ENCODE results near the gene SLC25A33.

GRCh38 chr1:9549955-9550546 is 10.8 kb downstream of the SLC25A33 start:
- TF ChIP-seq RAD21 (conservative IDR thresholded peaks at IDR 0.05 in 1 of 2, IDR thresholded peaks at IDR 0.05 in 1 of 2) = no peak
- TF ChIP-seq GATA3 (IDR thresholded peaks at IDR 0.05; ENCODE audit: borderline replicate concordance) = no peak
- TF ChIP-seq CTCF (IDR thresholded peaks at IDR 0.05) = no peak
- TF ChIP-seq, protein P1, sequence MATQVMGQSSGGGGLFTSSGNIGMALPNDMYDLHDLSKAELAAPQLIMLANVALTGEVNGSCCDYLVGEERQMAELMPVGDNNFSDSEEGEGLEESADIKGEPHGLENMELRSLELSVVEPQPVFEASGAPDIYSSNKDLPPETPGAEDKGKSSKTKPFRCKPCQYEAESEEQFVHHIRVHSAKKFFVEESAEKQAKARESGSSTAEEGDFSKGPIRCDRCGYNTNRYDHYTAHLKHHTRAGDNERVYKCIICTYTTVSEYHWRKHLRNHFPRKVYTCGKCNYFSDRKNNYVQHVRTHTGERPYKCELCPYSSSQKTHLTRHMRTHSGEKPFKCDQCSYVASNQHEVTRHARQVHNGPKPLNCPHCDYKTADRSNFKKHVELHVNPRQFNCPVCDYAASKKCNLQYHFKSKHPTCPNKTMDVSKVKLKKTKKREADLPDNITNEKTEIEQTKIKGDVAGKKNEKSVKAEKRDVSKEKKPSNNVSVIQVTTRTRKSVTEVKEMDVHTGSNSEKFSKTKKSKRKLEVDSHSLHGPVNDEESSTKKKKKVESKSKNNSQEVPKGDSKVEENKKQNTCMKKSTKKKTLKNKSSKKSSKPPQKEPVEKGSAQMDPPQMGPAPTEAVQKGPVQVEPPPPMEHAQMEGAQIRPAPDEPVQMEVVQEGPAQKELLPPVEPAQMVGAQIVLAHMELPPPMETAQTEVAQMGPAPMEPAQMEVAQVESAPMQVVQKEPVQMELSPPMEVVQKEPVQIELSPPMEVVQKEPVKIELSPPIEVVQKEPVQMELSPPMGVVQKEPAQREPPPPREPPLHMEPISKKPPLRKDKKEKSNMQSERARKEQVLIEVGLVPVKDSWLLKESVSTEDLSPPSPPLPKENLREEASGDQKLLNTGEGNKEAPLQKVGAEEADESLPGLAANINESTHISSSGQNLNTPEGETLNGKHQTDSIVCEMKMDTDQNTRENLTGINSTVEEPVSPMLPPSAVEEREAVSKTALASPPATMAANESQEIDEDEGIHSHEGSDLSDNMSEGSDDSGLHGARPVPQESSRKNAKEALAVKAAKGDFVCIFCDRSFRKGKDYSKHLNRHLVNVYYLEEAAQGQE (IDR thresholded peaks at IDR 0.05) = no peak
- TF ChIP-seq EP300 (IDR thresholded peaks at IDR 0.05) = no peak
- TF ChIP-seq RFX5 (IDR thresholded peaks at IDR 0.05) = no peak
- TF ChIP-seq MYC (IDR thresholded peaks at IDR 0.05; ENCODE audit: borderline replicate concordance, low read length) = no peak
- no peak for TF ChIP-seq JUNB (IDR thresholded peaks at IDR 0.05)
- TF ChIP-seq, protein P2, sequence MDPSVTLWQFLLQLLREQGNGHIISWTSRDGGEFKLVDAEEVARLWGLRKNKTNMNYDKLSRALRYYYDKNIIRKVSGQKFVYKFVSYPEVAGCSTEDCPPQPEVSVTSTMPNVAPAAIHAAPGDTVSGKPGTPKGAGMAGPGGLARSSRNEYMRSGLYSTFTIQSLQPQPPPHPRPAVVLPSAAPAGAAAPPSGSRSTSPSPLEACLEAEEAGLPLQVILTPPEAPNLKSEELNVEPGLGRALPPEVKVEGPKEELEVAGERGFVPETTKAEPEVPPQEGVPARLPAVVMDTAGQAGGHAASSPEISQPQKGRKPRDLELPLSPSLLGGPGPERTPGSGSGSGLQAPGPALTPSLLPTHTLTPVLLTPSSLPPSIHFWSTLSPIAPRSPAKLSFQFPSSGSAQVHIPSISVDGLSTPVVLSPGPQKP (IDR thresholded peaks at IDR 0.05; ENCODE audit: low read depth, low read length) = no peak
- TF ChIP-seq HES2 (IDR thresholded peaks at IDR 0.05) = no peak
- TF ChIP-seq JUN (IDR thresholded peaks at IDR 0.05) = no peak
- no peak for TF ChIP-seq HDAC2 (IDR thresholded peaks at IDR 0.05)

Data from A549 (cell line).